Panc1 (cell line): ENCODE measurements around the gene ISG20L2. TPM values are rescaled to one million over a fixed set of nuclear protein-coding genes. Genes with fewer than 3 reads are reported as not detected.

Source experiments
- ATAC-seq: fragments of 200-7000 bp; cut with Tn5 transposase; 2 replicates; pipeline ENCODE4 v1.9.1; 2020; ENCODE audit warnings: mild to moderate bottlenecking, moderate library complexity
- BruUV-seq: library from RNA; stranded (reverse); fragments of 400-500 nt; replicated peaks from 2 replicates; lab custom pipeline; 2021; lab: Mats Ljungman, UMichigan
- CTCF ChIA-PET: fragments of 300-600 bp; sonication (Branson Sonifier 250); formaldehyde crosslinking; loops from one replicate; lab custom pipeline; 2022; ENCODE audit warnings: antibody characterized with exemption; lab: Charles Lee
- POLR2A ChIA-PET: fragments of 300-600 bp; sonication (Branson Sonifier 250); formaldehyde crosslinking; loops from one replicate; lab custom pipeline; 2022; ENCODE audit warnings: antibody characterized with exemption; lab: Charles Lee
- DNase-seq: peaks from one replicate; pipeline ENCODE4 v3.0.0-alpha.2; 2010; ENCODE audit warnings: low read depth, low spot score
- H3K27ac ChIP-seq: 2 replicates; pipeline ENCODE4 v1.5.1; 2011; ENCODE audit warnings: mild to moderate bottlenecking, low read length, inconsistent platforms
- H3K27me3 ChIP-seq: fragments of 200-500 bp; sonication (Bioruptor generic); 2 replicates; pipeline ENCODE4 v1.6.0; 2014; ENCODE audit warnings: low read length, inconsistent platforms; ENCODE audit not compliant: control insufficient read depth, insufficient read depth
- H3K36me3 ChIP-seq: fragments of 200-500 bp; sonication (Bioruptor generic); 2 replicates; pipeline ENCODE4 v1.5.1; 2014; ENCODE audit warnings: inconsistent platforms, mild to moderate bottlenecking, low read length, moderate library complexity; ENCODE audit not compliant: control insufficient read depth, insufficient read depth
- H3K4me1 ChIP-seq: 2 replicates; pipeline ENCODE4 v1.5.1; 2011; ENCODE audit warnings: inconsistent platforms, mild to moderate bottlenecking, low read length, moderate library complexity; ENCODE audit not compliant: control insufficient read depth, insufficient read depth
- H3K4me3 ChIP-seq, 2 experiments: 2 replicates each; pipeline ENCODE4 v1.5.1; 2011 to 2012; ENCODE audit warnings: low read depth in 2 of 2, low read length in 2 of 2, mild to moderate bottlenecking in 2 of 2, inconsistent platforms in 1 of 2, moderate library complexity in 1 of 2
- H3K9me3 ChIP-seq: fragments of 200-500 bp; sonication (Bioruptor generic); 2 replicates; pipeline ENCODE4 v1.5.1; 2014; ENCODE audit warnings: low read depth, mild to moderate bottlenecking, inconsistent platforms, low read length, moderate library complexity; ENCODE audit not compliant: control insufficient read depth, insufficient read depth
- CTCF ChIP-seq: fragments of 450-650 bp; IDR thresholded peaks from 2 replicates; pipeline ENCODE4 v1.5.1; 2017; ENCODE audit warnings: mild to moderate bottlenecking
- POLR2AphosphoS5 ChIP-seq: IDR thresholded peaks from 2 replicates; pipeline ENCODE4 v1.6.1; 2012; ENCODE audit warnings: mild to moderate bottlenecking, low read depth, low read length, moderate library complexity
- SIN3A ChIP-seq: IDR thresholded peaks from 2 replicates; pipeline ENCODE4 v1.6.1; 2012; ENCODE audit warnings: low read depth, mild to moderate bottlenecking, low read length, moderate library complexity, borderline replicate concordance; ENCODE audit not compliant: insufficient read depth
- TCF7L2 ChIP-seq: IDR thresholded peaks from 2 replicates; pipeline ENCODE4 v1.6.1; 2011; ENCODE audit warnings: mild to moderate bottlenecking, low read depth, low read length, inconsistent platforms
- in situ Hi-C: cut with HindIII; loops from 2 replicates; pipeline ENCODE4 v1.10.0; 2016; ENCODE audit warnings: low sequenced_read_pairs, low pct_unique_long_range_greater_than_20kb
- intact Hi-C: fragments of 100-400 bp; cut with micrococcal nuclease; formaldehyde crosslinking; loops from one replicate; pipeline ENCODE4 v1.10.0; 2022; ENCODE audit not compliant: unreplicated experiment
- total RNA-seq: library from RNA; stranded (reverse); gene quantifications from one replicate; pipeline ENCODE4 v1.2.1, GENCODE V29; 2021; ENCODE audit not compliant: unreplicated experiment
- TF ChIP-seq, protein P1 (sequence below), 2 experiments: IDR thresholded peaks; 2 replicates each; pipeline ENCODE4 v1.6.1; 2011 to 2012; ENCODE audit warnings: low read depth in 2 of 2, control low read depth in 1 of 2, low read length in 1 of 2, mild to moderate bottlenecking in 1 of 2, moderate library complexity in 1 of 2; ENCODE audit not compliant: insufficient read depth in 1 of 2

Gene ISG20L2
- total RNA-seq, 1 experiment from 2014 or later, result 40.6 TPM

GRCh38 chr1:156709757-156710489 is 18.6 kb downstream of the ISG20L2 start:
- ATAC-seq, result peak; percentile 50
- H3K4me1 ChIP-seq, result peaks cover 65% of the 10 kb centered on the region

GRCh38 chr1:156709031-156709430 is 19.5 kb downstream of the ISG20L2 start:
- intact Hi-C loops (no loop called here), in situ Hi-C loops (no loop called here)
- Histone ChIP-seq H3K27ac (peak overlapping the region; percentile 93), H3K27me3 (no peaks in the 10 kb centered on the region), H3K4me3 (no peak overlapping the region), H3K36me3 (no peaks in the 10 kb centered on the region; the same call in 1 of the 2 replicates), H3K4me1 (peaks cover 66% of the 10 kb centered on the region), H3K9me3 (no peaks in the 10 kb centered on the region)
- ChIA-PET POLR2A (interaction anchor here (0.7 kb wide), 1 partner anchor 27 kb away, joined by 3 read pairs; no protein-coding TSS in a partner anchor), CTCF (interaction anchor here (0.9 kb wide), 1 partner anchor 20 kb away, joined by 7 read pairs; no protein-coding TSS in a partner anchor)
- BruUV-seq, result no TSS peak
- no peak for TF ChIP-seq POLR2AphosphoS5
- TF ChIP-seq TCF7L2, result no peak
- TF ChIP-seq, protein P1, sequence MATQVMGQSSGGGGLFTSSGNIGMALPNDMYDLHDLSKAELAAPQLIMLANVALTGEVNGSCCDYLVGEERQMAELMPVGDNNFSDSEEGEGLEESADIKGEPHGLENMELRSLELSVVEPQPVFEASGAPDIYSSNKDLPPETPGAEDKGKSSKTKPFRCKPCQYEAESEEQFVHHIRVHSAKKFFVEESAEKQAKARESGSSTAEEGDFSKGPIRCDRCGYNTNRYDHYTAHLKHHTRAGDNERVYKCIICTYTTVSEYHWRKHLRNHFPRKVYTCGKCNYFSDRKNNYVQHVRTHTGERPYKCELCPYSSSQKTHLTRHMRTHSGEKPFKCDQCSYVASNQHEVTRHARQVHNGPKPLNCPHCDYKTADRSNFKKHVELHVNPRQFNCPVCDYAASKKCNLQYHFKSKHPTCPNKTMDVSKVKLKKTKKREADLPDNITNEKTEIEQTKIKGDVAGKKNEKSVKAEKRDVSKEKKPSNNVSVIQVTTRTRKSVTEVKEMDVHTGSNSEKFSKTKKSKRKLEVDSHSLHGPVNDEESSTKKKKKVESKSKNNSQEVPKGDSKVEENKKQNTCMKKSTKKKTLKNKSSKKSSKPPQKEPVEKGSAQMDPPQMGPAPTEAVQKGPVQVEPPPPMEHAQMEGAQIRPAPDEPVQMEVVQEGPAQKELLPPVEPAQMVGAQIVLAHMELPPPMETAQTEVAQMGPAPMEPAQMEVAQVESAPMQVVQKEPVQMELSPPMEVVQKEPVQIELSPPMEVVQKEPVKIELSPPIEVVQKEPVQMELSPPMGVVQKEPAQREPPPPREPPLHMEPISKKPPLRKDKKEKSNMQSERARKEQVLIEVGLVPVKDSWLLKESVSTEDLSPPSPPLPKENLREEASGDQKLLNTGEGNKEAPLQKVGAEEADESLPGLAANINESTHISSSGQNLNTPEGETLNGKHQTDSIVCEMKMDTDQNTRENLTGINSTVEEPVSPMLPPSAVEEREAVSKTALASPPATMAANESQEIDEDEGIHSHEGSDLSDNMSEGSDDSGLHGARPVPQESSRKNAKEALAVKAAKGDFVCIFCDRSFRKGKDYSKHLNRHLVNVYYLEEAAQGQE (IDR thresholded peaks at IDR 0.05; ENCODE audit: insufficient read depth in 1 of 2, low read depth in 2 of 2, low read length in 1 of 2), result no peak
- no peak for TF ChIP-seq SIN3A
- no peak for TF ChIP-seq CTCF
- DNase-seq (no peak), ATAC-seq (no peak)

More at GRCh38 chr1:156709757-156710489, 18.6 kb downstream of the ISG20L2 start:
- Histone ChIP-seq H3K9me3 (no peaks in the 10 kb centered on the region), H3K36me3 (no peaks in the 10 kb centered on the region; the same call in 1 of the 2 replicates), H3K27me3 (no peaks in the 10 kb centered on the region), H3K4me3 (no peak overlapping the region), H3K27ac (peak overlapping the region; percentile 93)
- intact Hi-C loops, result no loop called here
- no TSS peak for BruUV-seq
- in situ Hi-C loops, result no loop called here
- no peak for DNase-seq
- TF ChIP-seq POLR2AphosphoS5 (peak; percentile 61), TCF7L2 (peak; percentile 96)
- TF ChIP-seq, protein P1 (IDR thresholded peaks at IDR 0.05; ENCODE audit: insufficient read depth in 1 of 2, low read depth in 2 of 2, low read length in 1 of 2), result no peak; a peak in 1 of 4 replicates
- POLR2A ChIA-PET, result interaction anchor here (0.7 kb wide), 1 partner anchor 28 kb away, joined by 3 read pairs; no protein-coding TSS in a partner anchor
- CTCF ChIA-PET, result interaction anchor here (1.0 to 2.5 kb wide), 2 partner anchors 16 to 20 kb away, joined by 4 to 9 read pairs; no protein-coding TSS in a partner anchor
